ENCODE measurements around the gene B3GALT6. TPM values are rescaled to one million over a fixed set of nuclear protein-coding genes. Genes with fewer than 3 reads are reported as not detected.

Gene B3GALT6
- total RNA-seq, 1 experiment from 2014 or later = 8.6 TPM

DNA sequence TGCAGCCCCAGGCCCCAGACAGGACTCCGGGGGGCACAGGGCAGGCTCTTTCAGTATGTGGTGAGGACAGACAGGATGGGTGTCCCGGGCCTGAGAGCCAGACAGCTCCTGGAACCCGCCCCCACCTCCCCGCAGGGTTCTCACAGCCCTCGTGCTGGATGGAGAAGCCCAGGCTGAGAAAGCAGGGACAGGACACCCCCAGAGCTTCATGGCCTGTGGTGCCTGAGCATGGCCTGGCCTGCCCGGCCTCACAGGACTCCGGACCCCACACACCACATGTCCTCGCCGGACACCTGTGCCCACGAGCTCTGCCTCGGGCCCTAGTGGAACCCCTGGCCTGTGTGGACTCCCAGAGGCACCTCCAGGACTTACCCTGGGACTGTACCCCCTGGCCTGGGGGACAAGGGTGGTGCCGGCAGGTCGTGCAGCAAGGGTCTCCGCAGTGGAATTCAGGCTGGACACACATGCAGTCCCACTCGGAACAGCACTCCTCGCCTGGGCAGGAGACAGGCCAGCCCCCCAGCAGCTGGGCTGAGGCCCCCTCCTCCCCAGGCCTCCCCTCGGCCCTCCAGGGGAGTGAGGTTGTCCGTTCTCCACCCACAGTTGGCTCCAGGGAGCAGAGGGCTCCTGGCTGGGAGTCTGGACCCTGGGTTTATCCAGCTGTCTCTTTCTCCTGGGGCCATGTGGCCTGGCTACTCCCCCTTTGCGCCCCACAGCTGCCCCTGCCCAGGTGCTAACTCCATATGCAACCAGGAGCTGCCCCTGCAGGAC, 26.9 kb upstream of the B3GALT6 start:
- H3K9me3 ChIP-seq (ENCODE audit: low read length) = no peaks in the 10 kb centered on the region
- no peaks in the 10 kb centered on the region for H3K9me2 ChIP-seq (replicated peaks; ENCODE audit: insufficient read depth, low read length)
- no peak overlapping the region for H3K4me2 ChIP-seq (ENCODE audit: low read depth, low read length, poor library complexity, severe bottlenecking)
- no peak for DNase-seq
- no peak overlapping the region for H3K27ac ChIP-seq (ENCODE audit: low read length)
- no peaks in the 10 kb centered on the region for H3K27me3 ChIP-seq (ENCODE audit: low read length)
- H3K4me3 ChIP-seq (ENCODE audit: low read length) = no peak overlapping the region
- H4K20me1 ChIP-seq (ENCODE audit: insufficient read depth, low read depth, low read length) = peaks cover 18% of the 10 kb centered on the region; the same call in 1 of the 2 replicates
- H3K36me3 ChIP-seq (ENCODE audit: insufficient read depth, low read length) = no peaks in the 10 kb centered on the region
- no peaks in the 10 kb centered on the region for H3K79me2 ChIP-seq (ENCODE audit: low read length)
- no peak overlapping the region for H3K9ac ChIP-seq (ENCODE audit: low read length)
- no peak overlapping the region for H2AFZ ChIP-seq (ENCODE audit: low read length)
- H3K4me1 ChIP-seq (ENCODE audit: low read length) = peaks cover 29% of the 10 kb centered on the region

DNA sequence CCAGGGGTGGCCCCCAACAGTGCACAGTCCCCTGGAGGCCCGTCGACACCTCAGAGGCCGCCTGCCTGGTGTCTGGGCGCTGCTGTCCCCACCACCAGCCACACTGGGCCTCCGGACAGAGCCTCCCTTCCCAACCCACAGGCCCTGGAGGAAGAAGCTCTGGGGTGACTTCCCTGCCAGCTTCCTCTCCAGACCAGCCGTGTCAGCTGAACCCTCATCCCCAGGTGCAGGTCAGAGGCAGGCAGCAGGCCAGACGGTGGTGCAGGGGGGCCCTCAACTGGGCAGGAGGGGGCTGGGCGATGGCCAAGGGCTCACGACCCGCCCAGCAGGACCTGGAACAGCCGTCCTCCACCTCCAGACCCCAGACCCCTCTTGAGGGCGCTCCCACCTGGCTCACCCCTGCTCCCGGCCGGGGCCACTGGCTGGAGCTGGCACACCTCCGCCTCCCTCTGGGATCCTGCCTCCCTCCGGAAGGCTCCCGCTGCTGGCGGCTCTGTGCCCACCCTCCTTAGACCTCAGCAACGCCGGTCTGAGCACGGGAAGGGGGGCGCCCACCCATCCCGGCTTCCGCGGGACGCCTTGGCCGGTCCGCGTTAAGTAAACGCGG, 26.2 kb upstream of the B3GALT6 start:
- Histone ChIP-seq H3K9me2 (replicated peaks; ENCODE audit: insufficient read depth, low read length) (no peaks in the 10 kb centered on the region), H4K20me1 (ENCODE audit: insufficient read depth, low read depth, low read length) (peaks cover 18% of the 10 kb centered on the region; the same call in 1 of the 2 replicates), H3K4me3 (ENCODE audit: low read length) (peak overlapping the region; percentile 53; the same call in 1 of the 2 replicates), H3K9ac (ENCODE audit: low read length) (peak overlapping the region; percentile 35; the same call in 1 of the 2 replicates), H2AFZ (ENCODE audit: low read length) (no peak overlapping the region), H3K27me3 (ENCODE audit: low read length) (no peaks in the 10 kb centered on the region), H3K27ac (ENCODE audit: low read length) (no peak overlapping the region), H3K9me3 (ENCODE audit: low read length) (no peaks in the 10 kb centered on the region), H3K79me2 (ENCODE audit: low read length) (no peaks in the 10 kb centered on the region), H3K4me1 (ENCODE audit: low read length) (peaks cover 29% of the 10 kb centered on the region), H3K36me3 (ENCODE audit: insufficient read depth, low read length) (no peaks in the 10 kb centered on the region), H3K4me2 (ENCODE audit: low read depth, low read length, poor library complexity, severe bottlenecking) (peak overlapping the region; percentile 70)
- no peak for DNase-seq

DNA sequence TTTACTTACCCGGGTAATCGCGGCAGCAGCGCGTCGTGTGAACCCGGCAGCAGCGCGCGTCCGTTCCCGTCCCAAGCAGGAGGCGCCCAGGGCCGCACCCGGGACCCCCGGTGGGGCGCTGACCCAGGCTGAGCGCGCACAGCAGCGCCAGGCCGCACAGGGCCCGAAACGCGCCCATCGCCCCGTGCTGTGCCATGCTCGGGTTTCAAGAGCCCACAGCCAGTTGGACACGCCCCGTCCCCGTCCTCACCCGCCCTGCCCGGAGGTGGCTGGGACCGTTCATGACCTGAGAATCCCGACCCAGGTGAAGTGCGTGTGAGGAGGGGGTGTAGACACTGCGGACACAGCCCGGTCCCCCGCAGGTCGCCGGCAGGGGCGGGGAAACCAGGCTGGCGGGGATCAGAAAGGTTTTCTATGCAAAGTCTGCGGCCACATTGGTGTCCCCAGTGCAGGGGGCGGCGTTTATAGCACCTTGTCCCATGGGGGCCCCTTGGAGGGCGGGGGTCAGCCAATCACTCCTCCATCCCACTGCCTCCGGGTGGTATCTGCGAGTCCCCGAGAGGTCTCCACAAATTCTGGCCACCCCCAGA, 25.6 kb upstream of the B3GALT6 start, which contains the start of gene TNFRSF18:
Gene TNFRSF18 (minus strand): TSS at position 217 of the 590 bp plus-strand sequence. CDS start 21 bp downstream, at position 196.
- Histone ChIP-seq H3K27ac (ENCODE audit: low read length) (no peak within 1 kb of the TSS), H3K4me1 (ENCODE audit: low read length) (peaks cover 29% of the 10 kb centered on the region), H3K9ac (ENCODE audit: low read length) (peak within 1 kb of the TSS; percentile 35; the same call in 1 of the 2 replicates)

DNA sequence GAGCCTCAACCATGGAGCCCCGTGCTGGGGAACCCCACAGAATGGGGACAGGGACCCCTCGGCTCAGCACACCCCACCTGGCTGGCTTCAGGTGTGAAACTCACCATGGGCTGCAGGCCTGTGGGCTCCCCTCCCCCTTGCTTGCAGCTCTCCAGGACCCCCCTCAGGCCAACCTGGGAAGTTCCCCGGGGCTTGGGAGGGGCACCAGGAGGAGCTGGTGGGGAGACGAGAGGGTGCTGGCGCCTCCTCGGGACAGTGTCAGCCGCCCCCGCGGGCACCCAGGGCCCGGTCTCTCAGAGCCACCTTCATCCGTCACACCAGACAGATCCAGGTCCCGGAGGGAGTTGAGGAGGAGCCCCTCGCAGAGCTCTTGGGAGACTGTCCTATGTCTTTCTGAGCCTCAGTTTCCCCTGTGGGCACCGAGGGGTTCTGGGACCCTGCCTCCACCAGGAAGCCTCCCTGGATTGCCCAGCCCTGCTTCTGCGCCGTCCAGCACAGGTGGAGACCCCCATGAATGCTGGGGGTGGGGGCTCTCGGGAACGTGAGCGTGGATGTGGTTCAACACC, 25.0 kb upstream of the B3GALT6 start:
- Histone ChIP-seq H4K20me1 (ENCODE audit: insufficient read depth, low read depth, low read length) (peaks cover 18% of the 10 kb centered on the region; the same call in 1 of the 2 replicates), H3K36me3 (ENCODE audit: insufficient read depth, low read length) (no peaks in the 10 kb centered on the region), H3K79me2 (ENCODE audit: low read length) (no peaks in the 10 kb centered on the region), H3K9me2 (replicated peaks; ENCODE audit: insufficient read depth, low read length) (no peaks in the 10 kb centered on the region), H3K9ac (ENCODE audit: low read length) (no peak overlapping the region), H3K27ac (ENCODE audit: low read length) (no peak overlapping the region), H3K4me3 (ENCODE audit: low read length) (peak overlapping the region; percentile 53; the same call in 1 of the 2 replicates), H2AFZ (ENCODE audit: low read length) (no peak overlapping the region), H3K27me3 (ENCODE audit: low read length) (no peaks in the 10 kb centered on the region), H3K4me2 (ENCODE audit: low read depth, low read length, poor library complexity, severe bottlenecking) (peak overlapping the region; percentile 70), H3K4me1 (ENCODE audit: low read length) (peaks cover 29% of the 10 kb centered on the region), H3K9me3 (ENCODE audit: low read length) (no peaks in the 10 kb centered on the region)
- DNase-seq = no peak

More for the DNA sequence above, 25.6 kb upstream of the B3GALT6 start, which contains the start of gene TNFRSF18:
- H3K9me3 ChIP-seq (ENCODE audit: low read length) = no peaks in the 10 kb centered on the region
- peak within 1 kb of the TSS; percentile 53 for H3K4me3 ChIP-seq (ENCODE audit: low read length)
- peak; percentile 71 for DNase-seq
- H4K20me1 ChIP-seq (ENCODE audit: insufficient read depth, low read depth, low read length) = peaks cover 18% of the 10 kb centered on the region; the same call in 1 of the 2 replicates
- H3K36me3 ChIP-seq (ENCODE audit: insufficient read depth, low read length) = no peaks in the 10 kb centered on the region
- H3K79me2 ChIP-seq (ENCODE audit: low read length) = no peaks in the 10 kb centered on the region
- no peaks in the 10 kb centered on the region for H3K9me2 ChIP-seq (replicated peaks; ENCODE audit: insufficient read depth, low read length)
- H3K4me2 ChIP-seq (ENCODE audit: low read depth, low read length, poor library complexity, severe bottlenecking) = peak within 1 kb of the TSS; percentile 70
- peak within 1 kb of the TSS; percentile 30; the same call in 1 of the 2 replicates for H2AFZ ChIP-seq (ENCODE audit: low read length)
- no peaks in the 10 kb centered on the region for H3K27me3 ChIP-seq (ENCODE audit: low read length)

DNA sequence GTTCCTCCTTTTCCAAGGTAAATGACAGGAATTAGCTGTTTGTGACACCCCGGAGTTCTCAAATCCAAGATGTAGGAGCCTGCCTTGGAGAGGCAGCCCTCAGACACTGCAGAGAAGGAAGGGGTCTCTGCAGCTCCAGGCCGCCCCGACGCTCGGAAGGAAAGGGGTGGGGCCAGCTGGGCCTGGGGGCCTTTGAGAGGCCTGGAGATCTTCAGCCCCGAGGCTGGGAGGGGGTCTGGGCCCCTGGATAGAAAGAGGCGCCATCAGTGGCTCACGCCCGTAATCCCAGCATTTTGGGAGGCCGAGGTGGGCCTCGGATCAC, 24.5 kb upstream of the B3GALT6 start:
- Histone ChIP-seq H3K79me2 (ENCODE audit: low read length) (no peaks in the 10 kb centered on the region), H2AFZ (ENCODE audit: low read length) (no peak overlapping the region), H3K9ac (ENCODE audit: low read length) (no peak overlapping the region), H3K36me3 (ENCODE audit: insufficient read depth, low read length) (no peaks in the 10 kb centered on the region), H3K4me3 (ENCODE audit: low read length) (no peak overlapping the region), H3K27ac (ENCODE audit: low read length) (no peak overlapping the region), H3K27me3 (ENCODE audit: low read length) (no peaks in the 10 kb centered on the region), H3K4me2 (ENCODE audit: low read depth, low read length, poor library complexity, severe bottlenecking) (no peak overlapping the region), H3K9me3 (ENCODE audit: low read length) (no peaks in the 10 kb centered on the region), H4K20me1 (ENCODE audit: insufficient read depth, low read depth, low read length) (peaks cover 18% of the 10 kb centered on the region; the same call in 1 of the 2 replicates), H3K4me1 (ENCODE audit: low read length) (peaks cover 29% of the 10 kb centered on the region), H3K9me2 (replicated peaks; ENCODE audit: insufficient read depth, low read length) (no peaks in the 10 kb centered on the region)
- no peak for DNase-seq

DNA sequence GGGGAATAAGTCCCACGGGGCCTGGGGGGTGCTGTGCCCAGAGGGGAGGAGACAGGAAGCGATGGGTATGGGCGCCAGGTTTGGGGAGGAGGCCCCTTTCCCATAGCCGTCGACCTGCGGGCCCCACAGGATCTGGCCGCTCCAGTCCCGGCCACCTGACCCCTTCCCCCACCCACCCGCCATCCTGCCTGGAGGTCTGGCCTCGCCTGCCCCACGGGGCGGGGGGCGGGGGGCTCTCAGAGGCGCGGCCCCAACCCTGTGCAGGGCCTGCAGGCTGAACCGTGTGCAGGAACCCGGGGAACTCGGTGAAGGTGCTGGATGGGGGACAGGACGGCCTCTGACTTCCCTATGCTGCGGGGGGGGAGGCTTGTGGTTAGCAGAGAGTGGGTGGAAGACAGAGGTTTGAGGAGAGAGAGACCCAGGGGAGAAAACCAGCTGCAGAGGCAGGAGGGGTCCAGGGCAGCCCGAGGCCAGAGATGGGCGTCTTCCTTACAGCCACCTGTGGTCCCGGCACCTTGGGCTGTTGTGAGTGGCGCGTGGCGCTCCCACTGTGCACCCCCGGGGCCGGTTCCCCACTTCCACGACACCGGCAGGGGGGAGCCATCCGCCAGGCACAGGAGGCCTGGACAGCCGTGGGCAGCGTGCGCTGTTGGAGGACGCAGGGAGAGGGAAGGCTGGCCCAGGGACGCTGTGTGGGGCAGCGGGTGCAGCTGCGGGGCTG, 23.2 kb upstream of the B3GALT6 start:
- Histone ChIP-seq H3K9me2 (replicated peaks; ENCODE audit: insufficient read depth, low read length) (no peaks in the 10 kb centered on the region), H3K4me3 (ENCODE audit: low read length) (no peak overlapping the region), H3K27ac (ENCODE audit: low read length) (no peak overlapping the region), H3K36me3 (ENCODE audit: insufficient read depth, low read length) (no peaks in the 10 kb centered on the region), H3K79me2 (ENCODE audit: low read length) (no peaks in the 10 kb centered on the region), H3K4me1 (ENCODE audit: low read length) (peaks cover 29% of the 10 kb centered on the region), H3K27me3 (ENCODE audit: low read length) (no peaks in the 10 kb centered on the region), H3K9ac (ENCODE audit: low read length) (no peak overlapping the region), H4K20me1 (ENCODE audit: insufficient read depth, low read depth, low read length) (peaks cover 18% of the 10 kb centered on the region; the same call in 1 of the 2 replicates), H3K9me3 (ENCODE audit: low read length) (no peaks in the 10 kb centered on the region), H2AFZ (ENCODE audit: low read length) (no peak overlapping the region), H3K4me2 (ENCODE audit: low read depth, low read length, poor library complexity, severe bottlenecking) (no peak overlapping the region)
- peak; percentile 57 for DNase-seq

DNA sequence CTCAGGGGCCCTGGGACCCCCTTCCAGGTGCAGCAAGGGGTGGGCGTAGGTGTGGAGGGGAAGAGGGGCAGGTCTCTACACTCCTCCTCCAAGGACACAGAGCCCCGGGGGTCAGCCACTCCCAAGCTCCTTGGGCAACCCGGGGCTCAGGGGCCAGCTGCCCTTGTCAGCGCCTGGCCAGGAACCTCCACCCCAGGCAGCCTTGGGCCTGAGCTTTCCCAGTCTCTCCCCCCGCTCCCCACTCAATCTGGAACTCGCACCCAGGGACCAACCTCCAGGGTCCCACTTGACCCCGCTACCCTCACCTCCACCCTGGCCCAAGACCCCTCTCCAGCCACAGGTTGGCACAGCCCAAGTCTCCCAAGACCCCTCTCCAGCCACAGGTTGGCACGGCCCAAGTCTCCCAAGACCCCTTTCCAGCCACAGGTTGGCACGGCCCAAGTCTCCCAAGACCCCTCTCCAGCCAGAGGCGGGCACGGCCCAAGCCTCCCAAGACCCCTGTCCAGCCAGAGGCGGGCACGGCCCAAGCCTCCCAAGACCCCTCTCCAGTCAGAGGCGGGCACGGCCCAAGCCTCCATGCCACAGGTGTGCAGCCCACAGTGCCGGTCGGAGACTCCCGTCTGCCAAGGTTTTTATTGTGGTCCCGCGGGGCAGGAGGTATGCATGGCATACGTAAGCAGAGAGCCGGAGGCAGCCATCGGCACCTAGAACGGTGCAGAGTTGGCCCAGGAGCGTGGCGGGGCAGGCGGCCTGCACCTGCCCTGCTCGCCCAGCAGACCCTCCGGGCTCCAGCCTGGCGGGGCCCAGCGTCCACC, 21.1 kb upstream of the B3GALT6 start:
- H3K4me1 ChIP-seq (ENCODE audit: low read length) = peaks cover 24% of the 10 kb centered on the region
- H3K27ac ChIP-seq (ENCODE audit: low read length) = no peak overlapping the region
- no peak overlapping the region for H3K4me3 ChIP-seq (ENCODE audit: low read length)
- H3K4me2 ChIP-seq (ENCODE audit: low read depth, low read length, poor library complexity, severe bottlenecking) = no peak overlapping the region
- no peaks in the 10 kb centered on the region for H3K36me3 ChIP-seq (ENCODE audit: insufficient read depth, low read length)
- no peaks in the 10 kb centered on the region for H3K9me3 ChIP-seq (ENCODE audit: low read length)
- peaks cover 29% of the 10 kb centered on the region; the same call in 1 of the 2 replicates for H4K20me1 ChIP-seq (ENCODE audit: insufficient read depth, low read depth, low read length)
- no peak overlapping the region for H2AFZ ChIP-seq (ENCODE audit: low read length)
- no peak for DNase-seq
- H3K27me3 ChIP-seq (ENCODE audit: low read length) = no peaks in the 10 kb centered on the region
- H3K9ac ChIP-seq (ENCODE audit: low read length) = no peak overlapping the region
- no peaks in the 10 kb centered on the region for H3K9me2 ChIP-seq (replicated peaks; ENCODE audit: insufficient read depth, low read length)
- H3K79me2 ChIP-seq (ENCODE audit: low read length) = no peaks in the 10 kb centered on the region
